B cell (primary cell): ENCODE measurements around the gene SRRM1.

ENCODE experiments used
- EZH2 ChIP-seq: IDR thresholded peaks from 2 replicates; pipeline ENCODE4 v1.6.1; 2012; ENCODE audit warnings: borderline replicate concordance, low read depth, mild to moderate bottlenecking, moderate library complexity, low read length; ENCODE audit not compliant: insufficient read depth, poor library complexity, severe bottlenecking
- TF ChIP-seq, protein P1 (sequence below): fragments of 200-600 bp; IDR thresholded peaks from one replicate; pipeline ENCODE4 v1.8.0; 2022; ENCODE audit warnings: antibody characterized with exemption, mild to moderate bottlenecking

DNA sequence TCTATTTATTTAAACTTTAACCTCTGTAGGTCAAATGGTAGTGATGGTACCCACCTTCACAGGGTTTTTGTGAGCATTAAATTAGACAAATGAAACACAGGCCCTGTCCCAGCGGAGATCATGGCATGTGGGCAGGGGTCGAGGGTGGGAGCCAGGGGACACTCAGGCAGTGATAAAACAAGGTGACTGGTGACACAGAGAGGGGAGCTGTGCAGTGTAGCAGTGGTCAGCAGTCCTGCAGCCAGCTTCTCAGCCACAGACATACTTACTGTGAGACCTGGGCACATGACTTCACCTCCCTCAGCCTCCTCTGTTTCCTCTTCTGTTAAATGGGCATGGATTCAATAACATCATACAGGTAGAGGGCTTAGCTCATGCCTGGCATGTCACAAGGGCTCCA lies 44.9 kb downstream of the SRRM1 start:
- TF ChIP-seq, protein P1, sequence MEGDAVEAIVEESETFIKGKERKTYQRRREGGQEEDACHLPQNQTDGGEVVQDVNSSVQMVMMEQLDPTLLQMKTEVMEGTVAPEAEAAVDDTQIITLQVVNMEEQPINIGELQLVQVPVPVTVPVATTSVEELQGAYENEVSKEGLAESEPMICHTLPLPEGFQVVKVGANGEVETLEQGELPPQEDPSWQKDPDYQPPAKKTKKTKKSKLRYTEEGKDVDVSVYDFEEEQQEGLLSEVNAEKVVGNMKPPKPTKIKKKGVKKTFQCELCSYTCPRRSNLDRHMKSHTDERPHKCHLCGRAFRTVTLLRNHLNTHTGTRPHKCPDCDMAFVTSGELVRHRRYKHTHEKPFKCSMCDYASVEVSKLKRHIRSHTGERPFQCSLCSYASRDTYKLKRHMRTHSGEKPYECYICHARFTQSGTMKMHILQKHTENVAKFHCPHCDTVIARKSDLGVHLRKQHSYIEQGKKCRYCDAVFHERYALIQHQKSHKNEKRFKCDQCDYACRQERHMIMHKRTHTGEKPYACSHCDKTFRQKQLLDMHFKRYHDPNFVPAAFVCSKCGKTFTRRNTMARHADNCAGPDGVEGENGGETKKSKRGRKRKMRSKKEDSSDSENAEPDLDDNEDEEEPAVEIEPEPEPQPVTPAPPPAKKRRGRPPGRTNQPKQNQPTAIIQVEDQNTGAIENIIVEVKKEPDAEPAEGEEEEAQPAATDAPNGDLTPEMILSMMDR: no peak
- no peak for TF ChIP-seq EZH2
